ENCODE results near the gene HDAC4. TPM values are rescaled to one million over a fixed set of nuclear protein-coding genes. Genes with fewer than 3 reads are reported as not detected.

Gene HDAC4
- total RNA-seq, 1 donor from 2014 or later = 65.7 TPM

- Histone ChIP-seq H3K4me1 (peaks cover 0 to 6% of the 10 kb centered on the region in 2 donors), H3K4me3 (no peak overlapping the region), H3K27ac (no peak overlapping the region), H3K36me3 (no peaks in the 10 kb centered on the region), H3K9me3 (peaks cover 0 to 1% of the 10 kb centered on the region in 2 donors), H3K27me3 (no peaks in the 10 kb centered on the region)
- intact Hi-C loops (cut with DNase I) = no loop called here
- DNase-seq (ENCODE audit: low spot score in 2 of 2) = no peak
- no peak for TF ChIP-seq CTCF (IDR thresholded peaks at IDR 0.05)
These were observed 400.7 kb downstream of the HDAC4 start for GRCh38 chr2:239000089-239000488.

GRCh38 chr2:238999291-238999741 is 401.5 kb downstream of the HDAC4 start:
- Histone ChIP-seq H3K36me3 (no peaks in the 10 kb centered on the region), H3K9me3 (peaks cover 0 to 9% of the 10 kb centered on the region in 2 donors), H3K4me1 (peaks cover 0 to 6% of the 10 kb centered on the region in 2 donors), H3K27me3 (no peaks in the 10 kb centered on the region), H3K27ac (no peak overlapping the region), H3K4me3 (no peak overlapping the region)
- intact Hi-C loops (cut with DNase I) = no loop called here
- no peak for TF ChIP-seq CTCF (IDR thresholded peaks at IDR 0.05)
- no peak for DNase-seq (ENCODE audit: low spot score in 2 of 2)

GRCh38 chr2:238998801-238999200 is 402.0 kb downstream of the HDAC4 start:
- H3K9me3 ChIP-seq = peaks cover 0 to 9% of the 10 kb centered on the region in 2 donors
- no peak overlapping the region for H3K27ac ChIP-seq
- no peaks in the 10 kb centered on the region for H3K27me3 ChIP-seq
- no peak for TF ChIP-seq CTCF (IDR thresholded peaks at IDR 0.05)
- no peaks in the 10 kb centered on the region for H3K36me3 ChIP-seq
- H3K4me3 ChIP-seq = no peak overlapping the region
- intact Hi-C loops (cut with DNase I) = no loop called here
- H3K4me1 ChIP-seq = peaks cover 0 to 6% of the 10 kb centered on the region in 2 donors
- DNase-seq (ENCODE audit: low spot score in 2 of 2) = no peak
